CD4-positive, alpha-beta T cell (primary cell): ENCODE data around the gene PRKAG1. TPM values are rescaled to one million over a fixed set of nuclear protein-coding genes. Genes with fewer than 3 reads are reported as not detected.

ENCODE experiments used
- ATAC-seq: fragments of 200-7000 bp; cut with Tn5 transposase; one replicate; pipeline ENCODE4 v1.10.0; 2022; ENCODE audit warnings: mild to moderate bottlenecking; ENCODE audit not compliant: poor library complexity
- CTCF ChIA-PET: fragments of 350-600 bp; sonication (Branson Sonifier 250); formaldehyde crosslinking; loops from one replicate; lab custom pipeline; 2021; ENCODE audit warnings: antibody characterized with exemption, inconsistent platforms; lab: Charles Lee
- POLR2A ChIA-PET: fragments of 350-600 bp; sonication (Branson Sonifier 250); formaldehyde crosslinking; loops from one replicate; lab custom pipeline; 2021; ENCODE audit warnings: antibody characterized with exemption, inconsistent platforms; lab: Charles Lee
- DNase-seq, 14 experiments: peaks; one replicate each; pipeline ENCODE4 v3.0.0-alpha.2; 2013 to 2020; ENCODE audit warnings: mixed read lengths in 2 of 14
- H3K27ac ChIP-seq, 2 donors: one replicate each; pipeline versions ENCODE4 v1.5.1 to v1.7.0; 2013; ENCODE audit warnings: low read length in 2 of 2, low read depth in 1 of 2, mild to moderate bottlenecking in 1 of 2
- H3K27me3 ChIP-seq, 2 experiments: 1 replicate in 1 of 2; 2 replicates in 1 of 2; pipeline versions ENCODE4 v1.6.1 to v1.7.0; 2013; ENCODE audit warnings: low read length in 2 of 2, control low read depth in 1 of 2, mild to moderate bottlenecking in 1 of 2, moderate library complexity in 1 of 2; ENCODE audit not compliant: insufficient read depth in 2 of 2, control insufficient read depth in 1 of 2
- H3K36me3 ChIP-seq: one replicate; pipeline ENCODE4 v1.6.1; 2013; ENCODE audit warnings: low read length, control low read depth; ENCODE audit not compliant: insufficient read depth
- H3K4me1 ChIP-seq: one replicate; pipeline ENCODE4 v1.6.1; 2013; ENCODE audit warnings: low read length, control low read depth; ENCODE audit not compliant: insufficient read depth
- H3K4me3 ChIP-seq: one replicate; pipeline ENCODE4 v1.5.1; 2013; ENCODE audit warnings: mild to moderate bottlenecking, low read length, moderate library complexity
- H3K9me3 ChIP-seq, 2 experiments: 1 replicate in 1 of 2; 2 replicates in 1 of 2; pipeline versions ENCODE4 v1.6.1 to v1.7.0; 2013; ENCODE audit warnings: low read length in 2 of 2, mild to moderate bottlenecking in 2 of 2, control low read depth in 1 of 2, moderate library complexity in 1 of 2; ENCODE audit not compliant: control insufficient read depth in 1 of 2, insufficient read depth in 1 of 2
- H3K27ac Mint-ChIP-seq: one replicate; pipeline ENCODE4 v1.8.0; 2020; ENCODE audit warnings: mixed read lengths
- H3K27me3 Mint-ChIP-seq: one replicate; pipeline ENCODE4 v1.8.0; 2021; ENCODE audit warnings: mixed read lengths
- H3K36me3 Mint-ChIP-seq: one replicate; pipeline ENCODE4 v1.8.0; 2021; ENCODE audit warnings: low read depth, mixed read lengths
- H3K4me1 Mint-ChIP-seq: one replicate; pipeline ENCODE4 v1.8.0; 2021; ENCODE audit warnings: low read depth, mixed read lengths
- H3K4me3 Mint-ChIP-seq: one replicate; pipeline ENCODE4 v1.8.0; 2020; ENCODE audit warnings: mild to moderate bottlenecking, mixed read lengths
- H3K9me3 Mint-ChIP-seq: one replicate; pipeline ENCODE4 v1.8.0; 2020; ENCODE audit warnings: mixed read lengths
- intact Hi-C, 2 experiments: fragments of 100-400 bp; cut with DNase I in 1 of 2; cut with micrococcal nuclease in 1 of 2; formaldehyde crosslinking; loops; one replicate each; pipeline versions ENCODE4 v1.15.1 to v1.9.0; 2023 to 2025; cut with DNase I, micrococcal nuclease
- total RNA-seq, 174 experiments: library from RNA in 2 of 174; stranded (reverse) in 2 of 174; gene quantifications; one replicate each; pipeline ENCODE4 v1.2.3 and lab custom pipeline; 2021 to 2026
- TF ChIP-seq, protein P1 (sequence below): fragments of 200-600 bp; IDR thresholded peaks from one replicate; pipeline ENCODE4 v1.8.0; 2022; ENCODE audit warnings: antibody characterized with exemption, mild to moderate bottlenecking

The PRKAG1 gene
- total RNA-seq, 2 experiments from 2014 or later = 34.6 to 38.2 TPM

DNA sequence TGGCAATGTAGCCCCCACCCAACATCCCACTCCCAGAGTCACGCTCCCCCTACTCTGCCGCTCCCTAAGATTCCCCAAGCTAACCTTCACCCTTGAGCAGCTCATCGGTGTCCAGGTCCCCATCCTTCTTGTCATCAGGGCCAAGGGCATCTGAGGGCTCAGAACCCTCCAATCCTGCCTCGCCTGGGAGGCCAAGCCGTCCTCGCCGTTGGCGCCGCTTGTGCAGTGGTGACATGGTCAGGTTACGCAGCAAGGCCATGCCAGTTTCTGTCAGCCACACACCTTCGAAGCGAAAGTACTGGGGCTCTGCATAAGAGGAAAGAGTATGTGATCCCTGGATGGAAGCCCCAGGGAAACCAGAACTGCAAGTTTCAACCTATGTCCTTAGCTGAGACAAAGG, 26.1 kb upstream of the PRKAG1 start:
- no peak overlapping the region for H3K4me3 ChIP-seq
- DNase-seq (no peak), ATAC-seq (no peak)
- ChIA-PET POLR2A (no interaction called here), CTCF (interaction anchor here (0.9 to 2.3 kb wide), 9 partner anchors 9 to 88 kb away, joined by 3 to 26 read pairs (median 5); partner anchors contain the start of gene ARF3)
- H3K9me3 Mint-ChIP-seq = no peaks in the 10 kb centered on the region
- H3K36me3 ChIP-seq = peaks cover 98% of the 10 kb centered on the region
- TF ChIP-seq, protein P1, sequence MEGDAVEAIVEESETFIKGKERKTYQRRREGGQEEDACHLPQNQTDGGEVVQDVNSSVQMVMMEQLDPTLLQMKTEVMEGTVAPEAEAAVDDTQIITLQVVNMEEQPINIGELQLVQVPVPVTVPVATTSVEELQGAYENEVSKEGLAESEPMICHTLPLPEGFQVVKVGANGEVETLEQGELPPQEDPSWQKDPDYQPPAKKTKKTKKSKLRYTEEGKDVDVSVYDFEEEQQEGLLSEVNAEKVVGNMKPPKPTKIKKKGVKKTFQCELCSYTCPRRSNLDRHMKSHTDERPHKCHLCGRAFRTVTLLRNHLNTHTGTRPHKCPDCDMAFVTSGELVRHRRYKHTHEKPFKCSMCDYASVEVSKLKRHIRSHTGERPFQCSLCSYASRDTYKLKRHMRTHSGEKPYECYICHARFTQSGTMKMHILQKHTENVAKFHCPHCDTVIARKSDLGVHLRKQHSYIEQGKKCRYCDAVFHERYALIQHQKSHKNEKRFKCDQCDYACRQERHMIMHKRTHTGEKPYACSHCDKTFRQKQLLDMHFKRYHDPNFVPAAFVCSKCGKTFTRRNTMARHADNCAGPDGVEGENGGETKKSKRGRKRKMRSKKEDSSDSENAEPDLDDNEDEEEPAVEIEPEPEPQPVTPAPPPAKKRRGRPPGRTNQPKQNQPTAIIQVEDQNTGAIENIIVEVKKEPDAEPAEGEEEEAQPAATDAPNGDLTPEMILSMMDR = no peak
- intact Hi-C loops = loop anchor here in 1 of 2 experiments (2.0 kb wide), 1 partner anchor 20 kb away; no protein-coding TSS in a partner anchor
- peaks cover 11% of the 10 kb centered on the region for H3K4me1 ChIP-seq
- H3K27ac Mint-ChIP-seq = peak overlapping the region; percentile 30
- H3K9me3 ChIP-seq = no peaks in the 10 kb centered on the region
- no peak overlapping the region for H3K4me3 Mint-ChIP-seq
- H3K27me3 Mint-ChIP-seq = no peaks in the 10 kb centered on the region
- H3K36me3 Mint-ChIP-seq = peaks cover 97% of the 10 kb centered on the region
- H3K27ac ChIP-seq = no peak overlapping the region
- peaks cover 6% of the 10 kb centered on the region for H3K4me1 Mint-ChIP-seq
- H3K27me3 ChIP-seq = no peaks in the 10 kb centered on the region

DNA sequence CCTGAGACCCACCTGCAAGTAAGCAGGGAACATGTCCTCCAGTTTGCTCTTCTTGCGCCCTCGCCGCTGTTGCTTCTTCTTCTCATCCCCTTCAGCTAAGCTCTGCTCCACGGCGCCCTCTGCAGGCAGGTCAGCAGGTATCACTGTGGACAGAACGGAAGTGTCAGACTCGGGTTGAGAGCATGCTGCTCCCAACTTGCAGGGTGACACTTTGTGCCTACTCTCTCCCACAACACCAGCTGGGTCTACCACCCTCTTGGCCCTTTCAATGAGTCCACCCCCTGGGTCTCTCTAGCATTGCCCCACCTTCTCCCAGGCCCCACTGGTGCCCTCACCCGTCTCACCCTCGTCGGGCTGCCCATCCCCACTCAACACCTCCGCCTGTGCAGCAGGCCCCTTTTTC, 25.3 kb upstream of the PRKAG1 start:
- ChIA-PET POLR2A (interaction anchor here (0.7 to 1.1 kb wide), 2 partner anchors 24 to 55 kb away, joined by 3 read pairs; no protein-coding TSS in a partner anchor), CTCF (interaction anchor here (0.8 to 2.3 kb wide), 19 partner anchors 10 to 191 kb away, joined by 3 to 26 read pairs (median 4); partner anchors contain the start of genes ARF3, DDN and WNT1)
- TF ChIP-seq, protein P1 = peak; percentile 74
- no peaks in the 10 kb centered on the region for H3K9me3 ChIP-seq
- H3K36me3 Mint-ChIP-seq = peaks cover 97% of the 10 kb centered on the region
- H3K27me3 ChIP-seq = no peaks in the 10 kb centered on the region
- H3K9me3 Mint-ChIP-seq = no peaks in the 10 kb centered on the region
- H3K4me3 Mint-ChIP-seq = no peak overlapping the region
- no peak overlapping the region for H3K27ac ChIP-seq
- peaks cover 98% of the 10 kb centered on the region for H3K36me3 ChIP-seq
- peak; percentile 68 to 88 (median 81) for DNase-seq
- H3K27ac Mint-ChIP-seq = peak overlapping the region; percentile 52
- ATAC-seq = peak; percentile 95
- H3K4me1 ChIP-seq = peaks cover 11% of the 10 kb centered on the region
- H3K27me3 Mint-ChIP-seq = no peaks in the 10 kb centered on the region
- intact Hi-C loops = loop anchor here (2.0 kb wide), 2 partner anchors 19 to 47 kb away; no protein-coding TSS in a partner anchor
- H3K4me3 ChIP-seq = no peak overlapping the region
- H3K4me1 Mint-ChIP-seq = peaks cover 6% of the 10 kb centered on the region

DNA sequence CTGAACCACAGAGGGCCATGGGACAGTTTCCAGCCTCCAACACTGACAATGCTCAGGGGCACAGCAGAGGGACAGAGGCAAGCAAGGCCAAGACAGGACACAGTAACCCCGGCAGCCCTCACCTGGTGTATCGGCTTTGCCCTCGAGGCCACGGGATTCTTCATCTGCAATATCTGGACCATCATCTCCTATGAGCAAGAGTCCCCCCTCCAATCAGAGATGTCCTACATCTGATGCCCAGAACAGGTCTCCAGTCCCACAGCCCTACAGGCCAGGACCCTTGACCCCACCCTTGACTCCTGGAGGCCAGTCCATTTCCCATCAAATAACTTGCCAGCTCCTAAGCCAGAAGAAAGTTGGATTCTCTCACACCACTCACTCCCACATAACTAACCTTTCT, 24.7 kb upstream of the PRKAG1 start:
- H3K4me3 ChIP-seq = no peak overlapping the region
- H3K27me3 ChIP-seq = no peaks in the 10 kb centered on the region
- Mint-ChIP-seq H3K4me1 (peaks cover 6% of the 10 kb centered on the region), H3K4me3 (no peak overlapping the region), H3K27ac (peak overlapping the region; percentile 52), H3K9me3 (no peaks in the 10 kb centered on the region), H3K36me3 (peaks cover 97% of the 10 kb centered on the region), H3K27me3 (no peaks in the 10 kb centered on the region)
- DNase-seq (no peak), ATAC-seq (no peak)
- no peak overlapping the region for H3K27ac ChIP-seq
- peaks cover 98% of the 10 kb centered on the region for H3K36me3 ChIP-seq
- ChIA-PET POLR2A (interaction anchor here (0.7 to 1.1 kb wide), 2 partner anchors 23 to 54 kb away, joined by 3 read pairs; no protein-coding TSS in a partner anchor), CTCF (interaction anchor here (0.8 to 2.3 kb wide), 18 partner anchors 9 to 190 kb away, joined by 3 to 26 read pairs (median 4); partner anchors contain the start of genes ARF3, DDN and WNT1)
- TF ChIP-seq, protein P1 = no peak
- peaks cover 11% of the 10 kb centered on the region for H3K4me1 ChIP-seq
- intact Hi-C loops = loop anchor here in 1 of 2 experiments (2.0 kb wide), 1 partner anchor 46 kb away; no protein-coding TSS in a partner anchor
- H3K9me3 ChIP-seq = no peaks in the 10 kb centered on the region
